ENCODE results near the gene TMEM37. TPM values are rescaled to one million over a fixed set of nuclear protein-coding genes. Genes with fewer than 3 reads are reported as not detected.
"Not testable (repeated sequence)": the region's sequence is repeated elsewhere in the genome, so short reads cannot be mapped to it uniquely, and the experiment has no call there.

TMEM37 gene
- total RNA-seq, 2 donors from 2014 or later: 19.1 to 22.1 TPM

- TF ChIP-seq CTCF (IDR thresholded peaks at IDR 0.05) (no peak), POLR2A (IDR thresholded peaks at IDR 0.05) (no peak)
- Histone ChIP-seq H3K4me1 (peaks cover 11% of the 10 kb centered on the region), H3K36me3 (replicated peaks in 1 of 2; ENCODE audit: insufficient read depth in 1 of 2, low read depth in 2 of 2) (no peaks in the 10 kb centered on the region), H3K9me3 (no peaks in the 10 kb centered on the region), H3K4me3 (no peak overlapping the region), H3K27me3 (no peaks in the 10 kb centered on the region), H3K27ac (peak overlapping the region in 3 of 4 donors; percentile 49 to 78 (median 62))
- ATAC-seq: no peak
- intact Hi-C loops (cut with DNase I): loop anchor here (10.0 kb wide), 1 partner anchor 263 kb away; no protein-coding TSS in a partner anchor
- no peak for DNase-seq
- WGBS, 2 donors: 91 to 94% methylated on average over 5 of the region's 5 CpGs
Measured at GRCh38 chr2:119402106-119402505, 29.5 kb upstream of the TMEM37 start.

- intact Hi-C loops (cut with DNase I): loop anchor here (10.0 kb wide), 1 partner anchor 262 kb away; no protein-coding TSS in a partner anchor
- 59 to 63% methylated on average over 10 of the region's 10 CpGs for WGBS, 2 donors
- H3K27me3 ChIP-seq: no peaks in the 10 kb centered on the region
- peak overlapping the region in 3 of 4 donors; percentile 49 to 78 (median 62) for H3K27ac ChIP-seq
- H3K36me3 ChIP-seq (replicated peaks in 1 of 2; ENCODE audit: insufficient read depth in 1 of 2, low read depth in 2 of 2): no peaks in the 10 kb centered on the region
- H3K9me3 ChIP-seq: no peaks in the 10 kb centered on the region
- no peak overlapping the region for H3K4me3 ChIP-seq
- ATAC-seq (peak; percentile 94), DNase-seq (peak; percentile 75 to 85 (median 82))
- H3K4me1 ChIP-seq: peaks cover 11% of the 10 kb centered on the region
- no peak for TF ChIP-seq CTCF (IDR thresholded peaks at IDR 0.05)
Measured at GRCh38 chr2:119402645-119403560, 28.8 kb upstream of the TMEM37 start.

- not testable (repeated sequence) for H3K27ac ChIP-seq; H3K9me3 ChIP-seq; ATAC-seq; DNase-seq; H3K27me3 ChIP-seq; H3K4me3 ChIP-seq; H3K36me3 ChIP-seq (replicated peaks in 1 of 2; ENCODE audit: insufficient read depth in 1 of 2, low read depth in 2 of 2)
- 91% methylated on average over 12 of the region's 12 CpGs for WGBS, 2 donors
- peaks cover 15% of the 10 kb centered on the region for H3K4me1 ChIP-seq
- intact Hi-C loops (cut with DNase I): loop anchor here (10.0 kb wide), 1 partner anchor 261 kb away; no protein-coding TSS in a partner anchor
Measured at GRCh38 chr2:119403618-119404017, 28.0 kb upstream of the TMEM37 start.

- no peak for ATAC-seq
- Histone ChIP-seq H3K36me3 (replicated peaks in 1 of 2; ENCODE audit: insufficient read depth in 1 of 2, low read depth in 2 of 2) (no peaks in the 10 kb centered on the region), H3K27ac (no peak overlapping the region), H3K4me1 (peaks cover 15% of the 10 kb centered on the region), H3K4me3 (no peak overlapping the region), H3K9me3 (no peaks in the 10 kb centered on the region), H3K27me3 (no peaks in the 10 kb centered on the region)
- TF ChIP-seq CTCF (IDR thresholded peaks at IDR 0.05) (no peak), POLR2A (IDR thresholded peaks at IDR 0.05) (no peak)
- 88% methylated on average over 1 to 2 of the region's 2 CpGs for WGBS, 2 donors
- intact Hi-C loops (cut with DNase I): loop anchor here (5.0 to 10.0 kb wide), 2 partner anchors 67 to 260 kb away; no protein-coding TSS in a partner anchor
- no peak for DNase-seq
Measured at GRCh38 chr2:119405151-119405550, 26.5 kb upstream of the TMEM37 start.

DNA sequence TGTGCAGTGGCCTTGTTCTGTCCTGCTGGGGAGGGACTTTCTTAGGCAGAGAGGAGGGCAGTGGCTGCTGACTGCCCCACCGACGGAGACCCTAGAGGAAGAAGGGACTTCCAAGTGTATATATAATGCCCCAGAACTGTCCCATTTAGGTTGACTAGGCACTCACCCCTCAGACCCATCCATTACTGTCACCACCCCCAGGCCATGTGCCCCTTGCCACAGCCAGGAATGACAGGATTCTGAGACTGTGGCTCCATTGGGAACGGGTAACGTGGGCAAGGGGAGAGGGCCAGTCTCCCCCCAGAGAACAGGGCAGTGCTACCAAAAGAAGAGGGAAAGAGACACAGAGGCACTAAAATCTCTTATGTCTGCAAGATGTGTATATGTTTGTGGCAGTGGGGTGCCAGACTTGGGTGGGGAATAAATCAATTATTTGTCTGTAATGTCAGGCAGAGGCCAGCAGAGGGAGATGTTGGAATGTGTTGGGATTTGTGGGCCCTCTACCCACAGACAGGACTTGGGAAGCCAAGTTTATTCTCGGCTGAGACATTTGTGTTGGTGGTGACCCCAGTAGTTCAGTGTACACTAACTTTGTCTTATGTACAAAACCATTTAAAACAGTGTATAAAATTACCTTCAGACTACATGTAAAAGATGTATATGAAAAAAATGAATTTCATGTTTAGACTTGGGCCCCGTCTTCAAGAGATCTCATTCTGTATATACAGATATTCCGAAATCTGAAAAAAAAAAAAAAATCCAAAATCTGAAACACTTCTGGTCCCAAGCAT lies 24.0 kb upstream of the TMEM37 start:
- peak; percentile 56 to 71 (median 62) for DNase-seq
- Histone ChIP-seq H3K36me3 (replicated peaks in 1 of 2; ENCODE audit: insufficient read depth in 1 of 2, low read depth in 2 of 2) (no peaks in the 10 kb centered on the region), H3K4me3 (no peak overlapping the region), H3K9me3 (no peaks in the 10 kb centered on the region), H3K4me1 (peaks cover 10% of the 10 kb centered on the region), H3K27me3 (no peaks in the 10 kb centered on the region), H3K27ac (no peak overlapping the region)
- 62 to 76% methylated on average over 4 to 7 of the region's 7 CpGs for WGBS, 2 donors
- TF ChIP-seq POLR2A (IDR thresholded peaks at IDR 0.05) (no peak), CTCF (IDR thresholded peaks at IDR 0.05) (peak; percentile 57 to 96 (median 92))
- peak; percentile 83 for ATAC-seq
- intact Hi-C loops (cut with DNase I): loop anchor here (5.0 to 10.0 kb wide), 2 partner anchors 65 to 257 kb away; no protein-coding TSS in a partner anchor
